HUES6 (cell line): ENCODE results near the gene CUX1.

Experiments
- H3K27ac ChIP-seq: 2 replicates; pipeline ENCODE4 v1.7.0; 2013; ENCODE audit warnings: low read depth, mild to moderate bottlenecking, low read length, inconsistent platforms
- H3K27me3 ChIP-seq: 2 replicates; pipeline ENCODE4 v1.6.1; 2013; ENCODE audit warnings: low read length; ENCODE audit not compliant: control insufficient read depth, insufficient read depth
- H3K36me3 ChIP-seq: 2 replicates; pipeline ENCODE4 v1.6.1; 2013; ENCODE audit warnings: low read length; ENCODE audit not compliant: control insufficient read depth, insufficient read depth
- H3K4me1 ChIP-seq: 2 replicates; pipeline ENCODE4 v1.6.1; 2013; ENCODE audit warnings: low read length; ENCODE audit not compliant: control insufficient read depth, insufficient read depth
- H3K4me3 ChIP-seq: 2 replicates; pipeline ENCODE4 v1.5.1; 2013; ENCODE audit warnings: low read depth, low read length
- H3K9ac ChIP-seq: one replicate; pipeline ENCODE4 v1.6.1; 2013; ENCODE audit warnings: mild to moderate bottlenecking, low read length
- H3K9me3 ChIP-seq: 2 replicates; pipeline ENCODE4 v1.6.1; 2013; ENCODE audit warnings: low read depth, low read length; ENCODE audit not compliant: control insufficient read depth, insufficient read depth

CUX1 gene

DNA sequence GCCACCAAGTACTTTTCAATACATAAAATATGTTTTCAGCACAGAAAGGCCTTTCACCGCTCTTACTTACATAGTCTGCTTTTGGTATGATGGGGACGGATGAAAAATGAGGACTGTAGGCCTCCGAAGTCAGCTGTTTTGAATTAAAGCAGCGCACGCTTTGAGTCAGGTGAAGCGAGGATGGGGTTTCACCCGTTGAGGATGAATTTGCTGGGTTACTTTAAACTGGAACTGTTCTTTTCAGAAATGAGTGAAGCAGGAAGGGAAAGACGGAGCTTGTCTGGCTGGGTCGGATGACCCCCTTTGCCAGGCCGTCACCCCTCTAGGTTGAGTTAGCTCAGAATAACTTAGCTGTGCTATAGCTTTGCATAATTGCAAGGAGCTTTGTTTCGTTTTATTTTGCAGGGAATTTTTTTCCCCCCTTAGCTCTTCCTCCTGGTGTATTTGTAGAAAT lies 40.0 kb downstream of the CUX1 start:
- Histone ChIP-seq H3K27me3 (no peaks in the 10 kb centered on the region), H3K27ac (no peak overlapping the region), H3K4me3 (no peak overlapping the region), H3K4me1 (peaks cover 63% of the 10 kb centered on the region), H3K9ac (no peak overlapping the region), H3K36me3 (no peaks in the 10 kb centered on the region), H3K9me3 (no peaks in the 10 kb centered on the region)

DNA sequence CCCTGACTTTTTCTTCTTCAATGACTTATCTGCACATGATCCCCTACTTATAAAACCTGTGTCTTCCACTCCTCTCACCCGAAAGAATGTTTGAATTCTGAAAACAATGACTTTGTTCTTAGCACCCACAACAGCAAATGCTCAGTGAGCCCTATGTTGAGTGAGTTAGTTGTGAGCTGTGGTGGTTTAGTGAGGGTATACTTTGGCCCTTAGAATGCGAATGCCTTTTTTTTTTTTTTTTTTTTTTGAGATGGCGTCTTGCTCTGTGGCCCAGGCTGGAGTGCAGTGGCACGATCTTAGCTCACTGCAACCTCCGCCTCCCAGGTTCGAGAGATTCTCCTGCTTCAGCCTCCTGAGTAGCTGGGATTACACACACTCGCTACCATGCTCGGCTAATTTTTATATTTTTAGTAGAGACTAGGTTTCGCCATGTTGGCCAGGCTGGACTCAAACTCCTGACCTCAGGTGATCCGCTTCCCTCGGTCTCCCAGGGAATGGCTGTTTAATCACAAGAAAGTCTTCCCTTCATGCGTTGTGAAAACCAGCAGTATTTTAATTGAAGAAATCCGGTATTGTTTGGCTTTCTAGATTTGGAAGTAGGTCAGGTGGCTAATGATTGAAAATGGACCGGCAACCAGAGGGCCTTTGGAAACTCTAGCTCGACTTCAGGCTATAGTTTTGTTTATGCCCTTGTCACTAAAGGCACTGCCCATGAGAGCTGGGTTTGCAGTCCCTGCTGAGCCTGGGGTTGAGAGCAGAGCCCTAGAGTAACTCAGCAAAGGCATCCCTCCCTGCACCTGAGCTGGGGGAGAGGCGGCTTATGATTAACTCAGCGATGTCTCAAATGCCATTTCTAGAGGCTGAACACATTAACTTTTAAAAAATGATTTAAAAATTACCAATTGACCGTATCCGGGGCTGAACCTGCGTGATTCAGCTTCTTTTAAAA lies 41.3 kb downstream of the CUX1 start:
- H3K27me3 ChIP-seq, result no peaks in the 10 kb centered on the region
- no peaks in the 10 kb centered on the region for H3K36me3 ChIP-seq
- no peaks in the 10 kb centered on the region for H3K9me3 ChIP-seq
- peaks cover 70% of the 10 kb centered on the region for H3K4me1 ChIP-seq
- H3K27ac ChIP-seq, result no peak overlapping the region; the same call in 1 of the 2 replicates
- H3K4me3 ChIP-seq, result no peak overlapping the region
- H3K9ac ChIP-seq, result no peak overlapping the region

DNA sequence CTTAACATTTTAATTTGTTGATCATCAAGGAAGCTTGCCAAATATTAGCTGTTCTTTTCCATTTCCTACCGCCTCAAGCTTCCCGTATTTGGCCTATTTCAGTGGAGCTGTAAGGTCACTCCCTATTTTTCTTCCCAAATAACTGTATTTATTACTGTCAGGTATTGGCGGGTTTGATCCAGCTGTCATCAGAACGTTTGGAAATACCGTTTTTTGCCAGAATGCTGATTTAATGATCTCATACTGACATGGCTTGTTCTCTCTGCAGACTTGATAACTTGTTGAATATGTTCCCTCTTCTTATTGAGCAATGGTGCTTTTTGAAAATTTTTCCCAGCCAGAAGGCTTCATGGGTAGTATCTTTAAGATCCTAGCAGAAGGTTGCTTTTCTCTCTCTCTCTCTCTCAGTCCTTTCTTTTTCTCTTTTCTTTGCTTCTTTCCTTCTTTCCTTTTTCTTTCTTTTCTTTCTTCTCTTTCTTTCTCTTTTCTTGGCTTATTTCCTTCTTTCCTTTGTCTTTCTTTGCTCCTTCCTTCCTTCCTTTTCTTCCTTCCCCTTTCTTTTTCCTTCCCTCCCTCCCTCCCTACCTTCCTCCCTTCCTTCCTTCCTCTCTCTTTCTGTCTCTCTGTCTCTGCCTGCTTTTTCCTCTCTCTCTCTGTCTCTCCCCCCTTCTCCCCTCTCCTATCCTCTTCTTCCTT lies 42.1 kb downstream of the CUX1 start:
- Histone ChIP-seq H3K27ac (no peak overlapping the region), H3K9ac (no peak overlapping the region), H3K27me3 (no peaks in the 10 kb centered on the region), H3K36me3 (no peaks in the 10 kb centered on the region), H3K4me3 (no peak overlapping the region), H3K4me1 (peaks cover 70% of the 10 kb centered on the region), H3K9me3 (no peaks in the 10 kb centered on the region)

DNA sequence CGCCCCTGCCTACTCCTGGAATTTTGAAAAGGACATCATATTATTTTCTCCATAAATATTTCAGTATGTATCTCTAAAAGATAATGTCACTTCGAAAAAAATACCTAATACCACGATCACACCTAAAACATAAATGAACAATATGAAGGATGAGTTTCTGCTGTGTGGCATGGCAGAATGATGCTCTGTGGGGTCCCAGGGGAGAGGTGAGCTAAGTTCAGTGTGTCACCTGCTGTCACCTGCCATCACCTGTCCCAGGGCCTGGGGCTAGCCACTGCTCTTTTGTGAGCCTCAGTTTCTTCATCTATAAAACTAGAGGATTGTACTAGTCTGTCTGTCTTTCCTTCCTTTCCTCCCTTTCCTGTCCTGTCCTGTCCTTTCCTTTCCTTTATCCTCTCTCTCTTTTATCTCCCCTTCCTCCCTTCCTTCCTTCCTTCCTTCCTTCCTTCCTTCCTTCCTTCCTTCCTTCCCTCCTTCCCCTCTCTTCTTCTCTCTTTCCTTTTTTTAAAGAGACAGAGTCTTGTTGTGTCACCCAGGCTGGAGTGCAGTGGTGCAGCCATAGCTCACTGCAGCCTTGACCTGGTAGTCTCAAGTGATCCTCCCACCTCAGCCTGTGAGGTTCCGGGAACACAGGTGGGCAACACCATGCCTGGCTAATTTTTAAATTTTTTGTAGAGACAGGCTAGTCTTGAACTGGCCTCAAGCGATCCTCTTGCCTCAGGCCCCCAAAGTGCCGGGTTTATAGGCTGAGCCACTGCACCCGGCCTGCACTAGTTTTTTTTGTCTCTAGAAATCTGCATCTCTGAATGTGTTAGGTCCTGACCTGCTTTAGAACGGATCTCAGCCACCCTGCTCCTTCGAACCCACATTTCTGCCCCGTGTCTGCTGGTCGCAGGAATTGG lies 43.1 kb downstream of the CUX1 start:
- Histone ChIP-seq H3K9ac (peak overlapping the region; percentile 39), H3K4me1 (peaks cover 64% of the 10 kb centered on the region), H3K36me3 (peaks cover 6% of the 10 kb centered on the region; the same call in 1 of the 2 replicates), H3K27ac (peak overlapping the region; percentile 55; the same call in 1 of the 2 replicates), H3K4me3 (peak overlapping the region; percentile 35; the same call in 1 of the 2 replicates), H3K27me3 (no peaks in the 10 kb centered on the region), H3K9me3 (no peaks in the 10 kb centered on the region)

DNA sequence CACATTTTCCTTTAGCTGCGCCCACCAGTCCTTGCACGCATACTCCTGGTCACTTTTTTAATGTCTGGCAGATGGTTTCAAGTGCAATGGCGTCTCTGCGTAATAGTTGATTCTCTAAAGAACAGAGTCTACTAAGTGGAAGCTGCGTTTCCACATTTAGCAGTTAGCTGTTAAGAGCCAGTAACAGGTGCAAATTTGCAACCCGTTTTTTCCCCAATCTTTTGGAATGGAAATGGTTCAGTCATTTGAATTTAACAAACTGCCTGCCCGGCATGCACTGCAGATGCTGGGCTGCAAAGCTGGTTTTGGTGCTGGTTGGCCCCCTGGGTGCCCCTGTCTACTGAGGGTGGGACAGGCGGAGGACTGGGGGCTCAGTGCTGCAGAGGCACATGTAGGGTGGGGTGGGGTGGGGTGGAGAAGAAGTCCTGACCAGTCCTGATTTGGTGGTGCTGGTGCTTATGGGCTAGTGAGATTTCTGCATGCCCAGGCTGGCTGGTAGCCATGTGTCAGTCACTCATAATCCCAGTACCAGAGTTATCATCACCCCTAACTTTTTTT lies 43.9 kb downstream of the CUX1 start:
- Histone ChIP-seq H3K9ac (peak overlapping the region; percentile 39), H3K4me1 (peaks cover 58% of the 10 kb centered on the region)

DNA sequence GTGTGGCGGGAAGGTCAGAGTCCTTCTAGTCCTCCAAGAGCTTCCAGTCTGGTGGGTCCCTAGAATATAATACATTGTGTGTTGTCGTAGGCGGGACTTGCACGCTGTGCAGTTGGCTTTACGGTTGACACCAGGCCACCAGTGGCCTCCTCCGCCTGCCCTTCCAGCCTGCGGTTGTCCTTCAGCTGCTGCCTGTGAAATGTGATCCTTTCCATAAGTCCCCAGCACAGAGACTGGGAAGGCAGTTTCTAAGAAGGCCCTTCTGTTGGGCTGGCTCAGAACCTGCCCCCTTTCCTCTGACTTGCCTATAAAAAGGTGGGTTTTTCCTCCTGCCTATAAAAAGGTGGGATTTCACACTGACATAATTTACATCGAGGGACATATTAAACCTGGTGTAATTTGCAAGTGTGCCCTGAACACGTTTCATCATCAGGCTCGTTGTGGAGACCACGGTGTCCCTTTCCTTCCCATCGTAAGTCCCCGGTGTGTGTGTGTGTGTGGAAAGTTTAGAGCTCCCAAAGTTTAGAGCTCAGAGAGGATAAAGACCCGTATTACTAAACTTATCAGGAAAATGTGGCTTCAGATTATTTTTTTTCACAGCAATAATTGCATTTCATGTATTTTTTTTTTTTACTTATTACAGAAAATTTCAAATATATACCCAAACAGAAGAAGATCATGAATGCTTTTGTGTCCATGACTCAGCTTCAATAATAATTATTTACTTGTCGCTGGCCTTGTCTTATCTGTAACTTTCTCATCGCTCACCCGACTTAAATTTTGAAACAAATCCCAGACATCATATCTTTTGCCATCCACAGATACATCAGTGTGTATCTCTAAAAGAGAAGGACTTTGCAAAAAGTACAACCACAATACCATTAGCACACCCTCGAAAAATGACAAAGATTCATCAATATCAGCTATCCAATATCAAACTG lies 45.1 kb downstream of the CUX1 start:
- Histone ChIP-seq H3K9ac (no peak overlapping the region), H3K9me3 (no peaks in the 10 kb centered on the region), H3K27ac (no peak overlapping the region), H3K27me3 (no peaks in the 10 kb centered on the region), H3K4me1 (peaks cover 46% of the 10 kb centered on the region), H3K4me3 (no peak overlapping the region), H3K36me3 (peaks cover 7% of the 10 kb centered on the region; the same call in 1 of the 2 replicates)

More for the DNA sequence above, 43.9 kb downstream of the CUX1 start:
- Histone ChIP-seq H3K36me3 (peaks cover 7% of the 10 kb centered on the region; the same call in 1 of the 2 replicates), H3K4me3 (peak overlapping the region; percentile 35; the same call in 1 of the 2 replicates), H3K9me3 (no peaks in the 10 kb centered on the region), H3K27me3 (no peaks in the 10 kb centered on the region), H3K27ac (peak overlapping the region; percentile 55; the same call in 1 of the 2 replicates)

DNA sequence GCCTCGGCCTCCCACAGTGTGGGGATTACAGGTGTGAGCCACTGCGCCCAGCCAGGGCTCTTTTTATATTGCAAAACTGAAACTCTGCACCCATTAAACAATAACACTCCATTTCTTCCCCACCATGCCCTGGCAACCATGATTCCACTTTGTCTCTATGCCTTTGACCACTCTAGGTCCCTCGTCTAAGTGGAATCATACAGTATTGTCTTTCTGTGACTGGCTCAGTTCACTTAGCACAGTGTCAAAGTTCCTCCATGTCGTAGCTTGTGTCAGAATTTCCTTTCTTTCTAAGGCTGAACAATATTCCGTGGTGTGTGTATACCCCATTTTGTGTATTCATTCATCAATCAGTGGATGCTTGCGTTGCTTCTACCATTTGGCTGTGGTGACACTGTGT lies 46.2 kb downstream of the CUX1 start:
- H3K27ac ChIP-seq, result no peak overlapping the region
- H3K4me1 ChIP-seq, result peaks cover 46% of the 10 kb centered on the region
- no peak overlapping the region for H3K4me3 ChIP-seq
- no peak overlapping the region for H3K9ac ChIP-seq
- H3K9me3 ChIP-seq, result no peaks in the 10 kb centered on the region
- H3K36me3 ChIP-seq, result peaks cover 7% of the 10 kb centered on the region; the same call in 1 of the 2 replicates
- H3K27me3 ChIP-seq, result no peaks in the 10 kb centered on the region

DNA sequence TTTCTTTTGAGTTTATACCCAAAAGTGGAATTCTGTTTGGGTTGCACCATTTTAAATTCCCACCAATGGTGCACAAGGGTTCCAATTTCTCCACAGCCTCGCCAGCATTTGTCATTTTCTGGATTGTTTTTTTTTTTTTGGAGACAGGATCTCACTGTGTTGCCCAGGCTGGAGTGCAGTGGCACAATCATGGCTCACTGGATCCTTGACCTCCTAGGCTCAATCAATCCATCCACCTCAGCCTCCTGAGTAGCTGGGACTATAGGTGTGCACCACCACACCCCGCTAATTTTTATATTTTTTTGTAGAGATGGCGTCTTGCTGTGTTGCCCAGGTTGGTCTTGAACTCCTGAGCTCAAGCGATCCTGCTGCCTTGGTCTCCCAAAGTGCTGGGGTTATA lies 46.6 kb downstream of the CUX1 start:
- H3K9me3 ChIP-seq, result no peaks in the 10 kb centered on the region
- H3K4me1 ChIP-seq, result peaks cover 46% of the 10 kb centered on the region
- no peak overlapping the region for H3K4me3 ChIP-seq
- peaks cover 7% of the 10 kb centered on the region; the same call in 1 of the 2 replicates for H3K36me3 ChIP-seq
- H3K9ac ChIP-seq, result no peak overlapping the region
- H3K27ac ChIP-seq, result no peak overlapping the region
- H3K27me3 ChIP-seq, result no peaks in the 10 kb centered on the region

DNA sequence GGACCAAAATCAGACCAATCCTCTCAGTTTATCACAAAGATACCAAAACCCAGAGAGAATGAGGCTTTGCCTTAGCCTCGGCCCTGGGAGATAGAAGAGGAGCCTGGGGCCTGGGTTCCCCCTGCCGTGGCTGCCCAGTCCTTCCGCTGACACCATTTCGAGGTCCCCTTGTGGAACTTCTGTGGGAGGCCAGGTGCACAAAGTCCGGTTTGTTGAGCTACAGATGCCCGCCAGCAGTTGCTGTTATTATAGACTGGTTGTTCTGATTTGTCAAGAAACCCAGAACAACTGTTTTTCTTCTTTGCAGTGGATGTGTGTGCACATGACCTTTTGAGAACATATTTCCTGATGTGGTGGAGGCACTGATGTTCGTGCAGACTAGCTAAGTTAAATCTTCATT lies 47.6 kb downstream of the CUX1 start:
- peaks cover 50% of the 10 kb centered on the region for H3K4me1 ChIP-seq
- H3K9me3 ChIP-seq, result no peaks in the 10 kb centered on the region
- H3K36me3 ChIP-seq, result peaks cover 7% of the 10 kb centered on the region; the same call in 1 of the 2 replicates
- H3K27me3 ChIP-seq, result no peaks in the 10 kb centered on the region
- H3K27ac ChIP-seq, result no peak overlapping the region
- no peak overlapping the region for H3K9ac ChIP-seq
- H3K4me3 ChIP-seq, result no peak overlapping the region
